Lower leg skin (tissue), 4 donors: ENCODE measurements around the gene FGGY. TPM values are rescaled to one million over a fixed set of nuclear protein-coding genes. Genes with fewer than 3 reads are reported as not detected.

Source experiments
- DNase-seq, 2 donors: peaks; one replicate each; pipeline ENCODE4 v3.0.0-alpha.2; 2019; ENCODE audit warnings: low spot score in 2 of 2
- H3K4me3 ChIP-seq: fragments of 200-600 bp; sonication (generic); 2 replicates; pipeline ENCODE4 v1.5.1; 2017; ENCODE audit warnings: mild to moderate bottlenecking, low read depth; ENCODE audit not compliant: poor library complexity, severe bottlenecking
- CTCF ChIP-seq, 3 donors: fragments of 450-650 bp; IDR thresholded peaks; one replicate each; pipeline ENCODE4 v1.5.1; 2016; ENCODE audit warnings: antibody characterized with exemption in 3 of 3, mild to moderate bottlenecking in 3 of 3, moderate library complexity in 2 of 3
- POLR2A ChIP-seq, 2 donors: fragments of 450-650 bp; IDR thresholded peaks; one replicate each; pipeline ENCODE4 v1.6.1; 2016 to 2017; ENCODE audit warnings: antibody characterized with exemption in 2 of 2, mild to moderate bottlenecking in 1 of 2, moderate library complexity in 1 of 2
- WGBS, 2 donors: methylation state at CpG; one replicate each; pipeline ENCODE4 v1.1.5; 2018; 5-methylcytosine and 5-hydroxymethylcytosine counted together
- intact Hi-C: fragments of 100-400 bp; cut with DNase I; formaldehyde crosslinking; loops from one replicate; pipeline ENCODE4 v1.15.0; 2023; ENCODE audit warnings: low total_unique reads
- total RNA-seq, 4 donors: library from RNA; depleted of rRNA; stranded (reverse); fragments of >200 nt; gene quantifications; one replicate each; pipeline ENCODE4 v1.1.0, GENCODE V29; 2016

Gene FGGY
- total RNA-seq, 4 donors from 2014 or later = 10.0 to 29.5 (median 17.5) TPM

- no peak for DNase-seq
- TF ChIP-seq POLR2A (IDR thresholded peaks at IDR 0.05) = no peak
- no peak for TF ChIP-seq CTCF (IDR thresholded peaks at IDR 0.05)
- 95 to 97% methylated on average over 2 of the region's 2 CpGs for WGBS, 2 donors
- H3K4me3 ChIP-seq = no peak overlapping the region
- intact Hi-C loops = no loop called here
These were observed 113.1 kb downstream of the FGGY start for GRCh38 chr1:59409986-59410385.

DNA sequence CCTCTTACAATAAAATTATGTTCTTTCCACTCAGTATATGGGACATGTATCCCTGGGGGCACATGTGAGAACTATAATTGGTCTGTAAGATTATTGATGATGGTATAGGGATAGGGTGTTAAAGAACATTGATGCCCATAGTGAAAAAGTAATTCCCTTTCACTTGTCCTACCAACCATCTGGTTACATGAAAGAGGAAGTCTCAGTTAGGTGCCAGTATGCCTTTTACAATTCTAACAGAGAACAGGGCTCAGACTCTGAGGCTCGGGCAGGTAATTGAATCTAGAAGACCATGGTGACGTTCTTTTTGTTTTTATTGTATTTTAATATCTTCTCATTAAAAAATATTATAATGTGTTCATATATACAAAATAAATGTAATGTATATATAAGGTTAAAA is 113.6 kb downstream of the FGGY start:
- intact Hi-C loops = no loop called here
- WGBS, 2 donors = 92 to 97% methylated on average over 2 of the region's 2 CpGs
- no peak for DNase-seq
- no peak overlapping the region for H3K4me3 ChIP-seq
- no peak for TF ChIP-seq CTCF (IDR thresholded peaks at IDR 0.05)
- no peak for TF ChIP-seq POLR2A (IDR thresholded peaks at IDR 0.05)

GRCh38 chr1:59411147-59411546 is 114.3 kb downstream of the FGGY start:
- TF ChIP-seq CTCF (IDR thresholded peaks at IDR 0.05) (no peak), POLR2A (IDR thresholded peaks at IDR 0.05) (no peak)
- no peak for DNase-seq
- intact Hi-C loops = no loop called here
- no peak overlapping the region for H3K4me3 ChIP-seq
- 89 to 92% methylated on average over 3 of the region's 3 CpGs for WGBS, 2 donors

GRCh38 chr1:59412718-59413326 is 115.9 kb downstream of the FGGY start:
- intact Hi-C loops = no loop called here
- DNase-seq = no peak
- no peak for TF ChIP-seq POLR2A (IDR thresholded peaks at IDR 0.05)
- H3K4me3 ChIP-seq = no peak overlapping the region
- WGBS, 2 donors = 75% methylated on average over 2 of the region's 2 CpGs

GRCh38 chr1:59413327-59413720 is 116.4 kb downstream of the FGGY start:
- no peak overlapping the region for H3K4me3 ChIP-seq
- no peak for TF ChIP-seq POLR2A (IDR thresholded peaks at IDR 0.05)
- TF ChIP-seq CTCF (IDR thresholded peaks at IDR 0.05) = no peak
- intact Hi-C loops = no loop called here
- no peak for DNase-seq
- 93 to 97% methylated on average over 1 of the region's 1 CpG for WGBS, 2 donors

DNA sequence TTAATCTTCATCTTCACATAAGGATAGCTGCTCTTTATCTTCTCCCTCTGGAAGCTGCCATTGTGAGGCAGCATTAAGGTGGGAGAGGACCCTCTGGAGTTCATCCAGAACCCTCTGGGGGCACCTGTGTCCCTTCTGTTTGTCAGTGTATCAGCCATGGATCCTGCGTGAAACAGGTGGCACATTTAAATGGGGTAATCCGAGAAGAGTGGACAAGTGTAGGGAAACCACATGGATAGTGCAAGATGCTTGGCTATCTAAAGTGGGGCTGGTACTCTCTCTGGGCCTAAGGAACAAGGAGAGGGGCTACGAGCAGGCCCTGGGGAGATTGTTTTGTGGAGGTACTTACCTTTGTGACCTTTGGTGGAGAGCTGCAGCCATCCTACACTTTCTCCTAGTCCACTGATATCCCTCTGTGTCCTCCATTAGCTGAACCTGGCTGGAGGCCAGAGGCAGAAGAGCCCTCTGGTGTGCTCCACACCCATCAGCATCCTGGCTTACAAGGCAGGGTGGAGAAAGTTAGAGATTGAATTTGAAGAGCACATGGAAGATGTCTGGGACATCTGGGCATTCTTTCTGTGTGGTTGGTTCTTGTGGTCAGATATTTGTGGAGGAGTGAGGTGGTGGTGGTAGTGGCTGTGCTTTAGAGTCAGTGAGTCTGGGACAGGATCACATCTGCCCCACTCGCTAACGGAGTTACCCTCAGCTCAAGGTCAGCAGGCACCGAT is 117.7 kb downstream of the FGGY start:
- 94 to 95% methylated on average over 6 of the region's 6 CpGs for WGBS, 2 donors

More for the DNA sequence above, 117.7 kb downstream of the FGGY start:
- intact Hi-C loops = no loop called here
- TF ChIP-seq POLR2A (IDR thresholded peaks at IDR 0.05) (no peak), CTCF (IDR thresholded peaks at IDR 0.05) (no peak)
- no peak overlapping the region for H3K4me3 ChIP-seq
- no peak for DNase-seq
